ENCODE data around the gene LAMA5.

Gene LAMA5

DNA sequence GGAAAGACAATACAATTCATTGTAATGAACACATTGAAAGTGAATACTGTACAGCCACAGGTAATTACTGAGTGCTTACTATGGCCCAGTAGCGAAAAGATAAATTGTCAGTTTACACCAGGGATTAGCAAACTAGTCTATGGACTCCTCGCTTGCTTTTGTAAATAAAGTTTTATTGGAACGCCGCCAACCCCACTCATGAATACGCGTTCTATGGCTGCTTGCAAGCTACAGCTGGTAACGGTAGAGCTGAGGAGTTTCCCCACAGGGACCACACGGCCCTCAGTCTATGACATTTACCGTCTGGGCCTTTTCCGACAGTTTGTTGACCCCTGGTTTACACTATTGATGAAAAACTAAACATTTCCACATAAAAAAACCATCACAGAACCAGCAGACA is 24.2 kb downstream of the LAMA5 start:
- DNase-seq: no peak

GRCh38 chr20:62339647-62340062 is 27.5 kb downstream of the LAMA5 start:
- peak in 1 of 2 donors; percentile 33 for DNase-seq

GRCh38 chr20:62338294-62338620 is 28.9 kb downstream of the LAMA5 start:
- DNase-seq: no peak

DNA sequence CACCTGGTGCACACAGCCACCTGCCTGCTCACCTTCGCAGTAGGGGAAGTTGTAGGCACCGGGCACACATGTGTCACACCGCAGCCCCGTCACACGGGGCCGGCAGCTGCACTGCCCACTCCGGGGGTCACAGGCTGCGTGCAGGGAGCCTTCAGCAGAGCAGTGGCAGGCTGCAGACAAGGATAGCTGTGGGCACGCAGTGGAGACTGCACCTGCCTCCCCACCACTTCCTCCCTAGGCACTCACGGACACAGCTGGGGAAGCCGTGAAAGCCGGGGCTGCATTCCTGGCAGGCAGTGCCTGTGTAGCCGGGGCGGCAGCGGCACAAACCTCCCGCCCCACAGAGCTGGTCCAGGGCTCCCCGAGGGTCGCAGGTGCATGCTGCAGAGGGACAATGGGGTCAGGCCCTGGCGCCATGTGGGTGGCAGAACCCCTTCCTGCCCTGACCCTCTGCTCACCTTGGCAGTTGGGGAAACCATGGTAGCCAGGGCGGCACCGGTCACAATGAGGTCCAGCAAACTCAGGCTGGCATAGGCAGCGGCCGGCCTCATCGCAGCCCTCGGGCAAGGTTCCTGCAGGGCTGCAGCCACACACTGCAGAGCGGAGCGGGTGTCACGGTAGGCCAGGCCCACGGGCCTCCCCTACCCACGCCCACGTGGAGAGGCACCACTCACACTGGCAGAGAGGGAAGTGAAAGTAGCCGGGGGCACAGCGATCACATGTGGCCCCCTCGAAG is 29.4 kb downstream of the LAMA5 start:
- DNase-seq: peak in 1 of 2 donors; percentile 42

GRCh38 chr20:62336775-62337557 is 30.1 kb downstream of the LAMA5 start:
- DNase-seq: no peak

GRCh38 chr20:62336329-62336728 is 30.8 kb downstream of the LAMA5 start:
- no peak for DNase-seq

- no peak for DNase-seq
Observed at GRCh38 chr20:62335532-62335931, 31.6 kb downstream of the LAMA5 start.

DNA sequence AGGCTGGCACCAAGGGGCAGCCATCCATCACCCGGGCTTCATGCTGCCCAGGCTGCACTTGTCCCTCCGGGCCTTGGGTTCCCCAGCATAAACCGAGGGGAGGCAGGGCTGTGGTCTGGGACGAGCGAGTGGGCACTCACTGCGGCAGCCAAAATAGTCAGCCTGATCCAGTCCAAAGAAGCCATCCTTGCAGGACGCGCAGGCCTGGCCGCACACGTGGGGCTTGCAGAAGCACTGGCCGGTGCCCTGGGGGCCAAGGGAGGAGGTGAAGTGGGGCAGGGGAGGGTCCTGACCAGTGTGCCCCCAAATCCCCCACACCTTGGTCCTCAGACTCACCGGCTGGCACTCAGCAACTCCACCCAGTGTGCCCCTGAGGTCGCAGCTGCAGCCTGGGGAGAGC is 32.2 kb downstream of the LAMA5 start:
- no peak for DNase-seq

DNA sequence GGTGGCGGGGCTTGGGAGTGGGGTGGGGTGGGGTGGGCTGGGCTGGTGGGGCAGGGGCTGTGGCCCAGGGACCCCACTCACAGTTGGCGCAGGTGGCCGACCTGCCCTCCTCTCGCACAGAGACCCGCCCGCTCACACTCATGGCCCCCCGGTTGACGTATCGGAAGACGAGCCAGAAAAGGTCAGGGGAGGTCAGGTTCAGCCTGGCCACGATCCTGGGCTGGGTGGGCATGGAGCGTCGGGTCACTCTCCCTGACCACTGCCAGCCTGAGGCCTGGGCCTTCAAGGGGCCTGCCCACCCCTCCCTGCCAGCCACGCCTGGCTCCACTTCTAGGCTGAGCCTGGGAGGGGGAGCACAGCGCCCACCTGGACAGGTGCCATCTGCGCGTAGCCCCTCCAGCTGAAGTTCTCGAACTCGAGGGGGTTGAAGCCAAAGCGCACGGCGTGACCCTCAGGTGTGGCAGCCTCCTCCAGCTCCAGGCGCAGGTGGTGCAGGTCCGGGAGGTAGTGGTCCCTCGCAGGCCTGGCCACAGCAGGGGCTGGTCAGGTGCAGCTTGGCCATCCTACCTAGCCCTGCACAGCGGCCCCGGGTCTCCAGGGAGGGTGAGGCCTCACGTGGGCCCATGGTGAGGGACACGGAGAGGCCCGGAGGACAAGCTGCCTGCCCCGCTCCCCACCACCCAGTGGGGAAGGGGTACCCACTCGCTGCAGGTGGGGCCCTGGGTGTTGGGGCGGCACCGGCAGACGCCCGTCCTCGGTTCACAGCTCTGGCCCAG is 33.1 kb downstream of the LAMA5 start:
- DNase-seq: no peak

GRCh38 chr20:62332989-62333819 is 33.9 kb downstream of the LAMA5 start:
- no peak for DNase-seq

DNA sequence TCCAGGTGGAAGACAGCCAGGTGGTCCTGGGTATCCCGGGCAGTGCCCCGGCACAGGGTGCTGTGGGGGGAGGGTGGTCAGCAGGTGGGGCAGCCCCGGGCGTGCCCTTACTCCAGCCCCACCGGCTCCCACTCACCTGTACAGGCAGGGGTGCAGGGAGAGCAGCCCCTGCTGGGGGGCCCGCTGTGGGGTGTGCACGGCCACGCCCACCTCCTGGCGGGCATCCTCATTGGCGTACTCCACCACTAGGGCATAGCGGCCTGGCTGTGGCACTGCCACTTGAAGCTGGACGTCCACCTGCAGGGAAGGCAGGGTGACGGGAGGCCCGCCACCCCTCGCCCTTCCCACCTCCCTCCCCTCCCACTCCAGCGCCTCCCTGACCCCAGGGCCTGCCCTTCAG is 34.7 kb downstream of the LAMA5 start:
- DNase-seq: no peak

- no peak for DNase-seq
Observed at GRCh38 chr20:62331347-62331746, 35.8 kb downstream of the LAMA5 start.

- no peak for DNase-seq
Observed at GRCh38 chr20:62330576-62331317, 36.4 kb downstream of the LAMA5 start.

- DNase-seq: no peak
Observed at GRCh38 chr20:62329389-62330377, 37.4 kb downstream of the LAMA5 start.

DNA sequence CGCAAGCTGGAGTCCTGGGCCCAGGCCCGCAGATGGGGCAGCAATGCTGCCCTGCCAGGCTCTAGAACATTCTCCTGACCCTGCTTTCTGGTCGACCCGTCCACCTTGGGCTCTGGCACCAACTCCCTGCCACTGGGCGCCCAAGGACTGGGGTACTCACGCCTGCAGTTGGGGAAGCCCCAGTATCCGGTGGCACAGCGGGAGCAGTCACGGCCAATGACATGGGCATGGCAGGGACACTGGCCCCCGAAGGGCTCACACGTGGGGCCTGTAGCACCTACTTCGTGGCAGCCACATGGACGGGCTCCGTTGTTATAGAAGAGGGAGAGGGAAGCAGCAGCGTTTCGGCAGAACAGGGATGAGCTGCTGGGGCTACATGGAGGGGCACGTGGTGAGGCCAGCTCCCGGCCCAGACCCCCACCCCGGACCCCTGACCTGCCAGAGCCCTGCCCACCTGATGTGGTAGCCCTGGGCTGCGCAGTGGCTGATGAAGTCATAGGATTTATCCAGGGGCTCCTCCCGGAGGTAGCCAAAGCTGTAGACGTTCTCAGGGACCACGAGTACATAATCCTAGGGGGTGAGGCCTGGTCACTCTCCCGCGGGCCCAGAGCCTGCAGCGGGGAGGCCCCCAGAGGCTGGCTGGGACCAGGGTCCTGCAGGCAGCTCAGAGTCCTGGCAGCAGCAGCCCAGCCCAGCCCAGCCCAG is 38.3 kb downstream of the LAMA5 start:
- DNase-seq: no peak

GRCh38 chr20:62327726-62328495 is 39.2 kb downstream of the LAMA5 start:
- DNase-seq: no peak

DNA sequence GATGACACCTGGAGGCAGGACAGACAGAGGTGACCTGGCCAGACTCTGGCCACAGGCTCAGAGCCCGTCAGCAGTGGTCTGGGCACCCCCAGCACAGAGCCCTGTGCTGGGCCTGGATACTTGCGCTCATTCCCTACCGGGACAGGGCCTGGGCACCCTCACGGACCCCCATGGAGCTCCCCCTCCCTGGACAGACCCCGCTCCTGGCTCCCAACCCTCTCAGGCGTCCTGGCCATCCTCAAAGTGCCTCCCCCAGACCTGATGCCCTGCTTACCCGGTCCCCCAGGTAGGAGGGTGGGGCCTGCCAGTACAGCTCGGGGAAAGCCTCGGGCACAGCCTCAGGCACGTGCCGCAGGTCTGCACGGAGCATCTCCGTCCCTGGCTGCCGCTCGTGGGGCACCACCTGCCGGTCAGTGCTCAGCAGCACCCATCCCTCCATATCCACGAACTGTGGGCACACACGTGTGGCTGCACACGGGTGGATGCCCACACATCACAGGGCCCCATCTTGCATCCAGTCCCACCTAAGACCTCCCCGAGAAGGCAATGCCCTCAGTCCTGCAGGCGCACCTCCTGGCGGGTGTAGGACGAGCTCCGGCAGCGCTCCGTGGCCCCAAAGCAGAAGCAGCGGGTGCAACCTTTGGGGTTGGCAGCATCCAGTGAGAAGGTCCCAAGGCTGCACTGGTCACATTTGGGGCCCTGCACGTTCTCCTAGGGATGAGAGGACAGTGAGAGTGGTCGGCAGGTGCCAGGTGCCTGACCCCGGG is 40.0 kb downstream of the LAMA5 start:
- no peak for DNase-seq

GRCh38 chr20:62326559-62326958 is 40.6 kb downstream of the LAMA5 start:
- DNase-seq: no peak

All from CD4-positive, alpha-beta T cell treated with Interferon alpha-2 for 1 hour (primary cell).